H9 (cell line): ENCODE results near the gene PCBP2. TPM values are rescaled to one million over a fixed set of nuclear protein-coding genes. Genes with fewer than 3 reads are reported as not detected.

Experiments
- DNase-seq: peaks from one replicate; pipeline ENCODE4 v3.0.0-alpha.2; 2017
- H2AFZ ChIP-seq: one replicate; pipeline ENCODE4 v1.6.1; 2013; ENCODE audit warnings: mild to moderate bottlenecking, low read length, control low read depth, moderate library complexity
- H2AK5ac ChIP-seq: 2 replicates; pipeline ENCODE4 v1.6.1; 2013; ENCODE audit warnings: low read length, control low read depth, mixed read lengths; ENCODE audit not compliant: insufficient read length
- H2BK120ac ChIP-seq: one replicate; pipeline ENCODE4 v1.6.1; 2013; ENCODE audit warnings: low read depth, mild to moderate bottlenecking, low read length, control low read depth, inconsistent platforms; ENCODE audit not compliant: poor library complexity, severe bottlenecking
- H2BK12ac ChIP-seq: 2 replicates; pipeline ENCODE4 v1.6.1; 2013; ENCODE audit warnings: low read length, control low read depth, mixed read lengths, low read depth; ENCODE audit not compliant: insufficient read length
- H2BK15ac ChIP-seq: 2 replicates; pipeline ENCODE4 v1.6.1; 2013; ENCODE audit warnings: low read depth, low read length, control low read depth
- H2BK20ac ChIP-seq: one replicate; pipeline ENCODE4 v1.6.1; 2013; ENCODE audit warnings: low read depth, mild to moderate bottlenecking, low read length, control low read depth, inconsistent platforms; ENCODE audit not compliant: poor library complexity, severe bottlenecking
- H2BK5ac ChIP-seq: 2 replicates; pipeline ENCODE4 v1.6.1; 2013; ENCODE audit warnings: low read length, control low read depth, mixed read lengths; ENCODE audit not compliant: insufficient read length
- H3K14ac ChIP-seq: 2 replicates; pipeline ENCODE4 v1.6.1; 2013; ENCODE audit warnings: low read length, control low read depth; ENCODE audit not compliant: insufficient read depth
- H3K18ac ChIP-seq: 2 replicates; pipeline ENCODE4 v1.6.1; 2013; ENCODE audit warnings: low read depth, mild to moderate bottlenecking, mixed read lengths, low read length, control low read depth; ENCODE audit not compliant: insufficient read length
- H3K23ac ChIP-seq: 2 replicates; pipeline ENCODE4 v1.6.1; 2013; ENCODE audit warnings: low read length, control low read depth, mixed read lengths, low read depth; ENCODE audit not compliant: insufficient read length
- H3K23me2 ChIP-seq: 2 replicates; pipeline ENCODE4 v1.6.1; 2013; ENCODE audit warnings: low read depth, mild to moderate bottlenecking, mixed read lengths, low read length, control low read depth; ENCODE audit not compliant: insufficient read length, poor library complexity, severe bottlenecking
- H3K27ac ChIP-seq: 2 replicates; pipeline ENCODE4 v1.5.1; 2013; ENCODE audit warnings: low read length, control low read depth, mixed read lengths, low read depth; ENCODE audit not compliant: insufficient read length
- H3K27me3 ChIP-seq: 2 replicates; pipeline ENCODE4 v1.6.1; 2013; ENCODE audit warnings: low read length, control low read depth, inconsistent platforms; ENCODE audit not compliant: insufficient read depth
- H3K4ac ChIP-seq: 2 replicates; pipeline ENCODE4 v1.6.1; 2013; ENCODE audit warnings: low read depth, mild to moderate bottlenecking, control low read depth, inconsistent platforms, low read length, moderate library complexity
- H3K4me1 ChIP-seq: 2 replicates; pipeline ENCODE4 v1.6.1; 2013; ENCODE audit warnings: low read length, control low read depth, inconsistent platforms; ENCODE audit not compliant: insufficient read depth
- H3K4me2 ChIP-seq: 2 replicates; pipeline ENCODE4 v1.6.1; 2013; ENCODE audit warnings: low read length, control low read depth, mixed read lengths; ENCODE audit not compliant: insufficient read length, insufficient read depth
- H3K56ac ChIP-seq: 2 replicates; pipeline ENCODE4 v1.6.1; 2013; ENCODE audit warnings: low read depth, mild to moderate bottlenecking, mixed read lengths, low read length, control low read depth; ENCODE audit not compliant: insufficient read length
- H3K79me1 ChIP-seq: 2 replicates; pipeline ENCODE4 v1.6.1; 2013; ENCODE audit warnings: low read depth, mild to moderate bottlenecking, moderate library complexity, low read length, control low read depth, inconsistent platforms; ENCODE audit not compliant: insufficient read depth, poor library complexity, severe bottlenecking
- H3K79me2 ChIP-seq: 2 replicates; pipeline ENCODE4 v1.6.1; 2013; ENCODE audit warnings: low read length, control low read depth, inconsistent platforms; ENCODE audit not compliant: insufficient read depth
- H3K9ac ChIP-seq: 2 replicates; pipeline ENCODE4 v1.6.1; 2013; ENCODE audit warnings: low read length, control low read depth, mixed read lengths; ENCODE audit not compliant: insufficient read length; ENCODE audit errors: extremely low read depth
- H3K9me3 ChIP-seq: one replicate; pipeline ENCODE4 v1.6.1; 2013; ENCODE audit warnings: low read depth, low read length, inconsistent platforms; ENCODE audit not compliant: control insufficient read depth
- H3T11ph ChIP-seq: one replicate; pipeline ENCODE4 v1.6.1; 2013; ENCODE audit warnings: mild to moderate bottlenecking, low read length, control low read depth, inconsistent platforms
- H4K20me1 ChIP-seq: one replicate; pipeline ENCODE4 v1.6.1; 2013; ENCODE audit not compliant: control insufficient read depth, insufficient read length, insufficient read depth
- H4K5ac ChIP-seq: 2 replicates; pipeline ENCODE4 v1.6.1; 2013; ENCODE audit warnings: low read depth, mild to moderate bottlenecking, mixed read lengths, low read length, control low read depth; ENCODE audit not compliant: insufficient read length
- H4K8ac ChIP-seq: replicated peaks from 2 replicates; pipeline ENCODE4 v1.6.1; 2013; ENCODE audit warnings: low read length, control low read depth, mixed read lengths, low read depth; ENCODE audit not compliant: insufficient read length
- H4K91ac ChIP-seq: 2 replicates; pipeline ENCODE4 v1.6.1; 2013; ENCODE audit warnings: low read depth, mild to moderate bottlenecking, moderate library complexity, mixed read lengths, low read length, control low read depth; ENCODE audit not compliant: insufficient read length
- H3K27ac Mint-ChIP-seq, 3 experiments: 2 replicates in 2 of 3; 3 replicates in 1 of 3; pipeline ENCODE4 v1.8.0; 2020 to 2021; ENCODE audit warnings: mixed read lengths in 3 of 3, mild to moderate bottlenecking in 1 of 3, moderate library complexity in 1 of 3
- H3K27me3 Mint-ChIP-seq: 2 replicates; pipeline ENCODE4 v1.8.0; 2021; ENCODE audit warnings: low read depth, mild to moderate bottlenecking, moderate library complexity, mixed read lengths
- H3K36me3 Mint-ChIP-seq, 3 experiments: 2 replicates in 2 of 3; 3 replicates in 1 of 3; pipeline ENCODE4 v1.8.0; 2020 to 2021; ENCODE audit warnings: low read depth in 3 of 3, mixed read lengths in 3 of 3; ENCODE audit not compliant: insufficient read depth in 1 of 3
- H3K4me1 Mint-ChIP-seq, 2 experiments: 2 replicates each; pipeline ENCODE4 v1.8.0; 2020; ENCODE audit warnings: mixed read lengths in 2 of 2
- H3K4me3 Mint-ChIP-seq, 2 experiments: 2 replicates in 1 of 2; 3 replicates in 1 of 2; pipeline ENCODE4 v1.8.0; 2020 to 2021; ENCODE audit warnings: mild to moderate bottlenecking in 2 of 2, mixed read lengths in 2 of 2, moderate library complexity in 1 of 2
- H3K9me3 Mint-ChIP-seq, 2 experiments: 2 replicates in 1 of 2; 3 replicates in 1 of 2; pipeline ENCODE4 v1.8.0; 2020; ENCODE audit warnings: mild to moderate bottlenecking in 2 of 2, mixed read lengths in 2 of 2, moderate library complexity in 1 of 2
- WGBS: extraction: QIAGEN DNeasy Blood & Tissue Kit; methylation state at CpG from one replicate; pipeline ENCODE4 v1.1.7; 2013; ENCODE audit warnings: missing lambda C conversion rate, low lambda C conversion rate, mixed read lengths; ENCODE audit not compliant: insufficient read length; ENCODE audit errors: extremely low coverage; 5-methylcytosine and 5-hydroxymethylcytosine counted together
- total RNA-seq: library from RNA; stranded (reverse); gene quantifications from 2 replicates; pipeline ENCODE4 v1.2.1, GENCODE V29; 2021
- TF ChIP-seq, protein P1 (sequence below): fragments of 200-600 bp; sonication (generic); conservative IDR thresholded peaks from 3 replicates; pipeline ENCODE4 v1.8.0; 2021; ENCODE audit warnings: antibody characterized with exemption, mild to moderate bottlenecking

Gene PCBP2
- total RNA-seq, 1 experiment from 2014 or later = 1,207 TPM

DNA sequence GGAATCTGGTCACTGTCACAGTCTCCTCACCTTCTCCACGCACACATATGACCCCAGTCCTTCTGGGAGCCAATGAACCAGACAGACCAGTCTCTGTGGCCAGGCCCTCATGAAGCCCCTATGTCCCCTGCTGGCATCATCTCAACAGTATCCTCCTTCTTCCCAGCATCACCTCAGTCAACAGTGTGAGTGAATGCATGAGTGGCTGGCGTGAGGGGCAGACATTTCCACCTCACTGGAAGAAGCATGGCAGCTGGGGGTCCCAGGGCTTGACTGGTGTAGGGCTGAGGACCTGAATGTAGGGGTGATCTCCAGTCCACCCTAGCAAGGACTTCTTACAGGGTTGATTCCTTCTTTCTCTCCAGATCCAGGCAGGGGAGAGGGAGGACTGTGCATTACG lies 45.6 kb downstream of the PCBP2 start:
- no peaks in the 10 kb centered on the region for H4K20me1 ChIP-seq
- H3K27ac ChIP-seq = no peak overlapping the region

More for the DNA sequence above, 45.6 kb downstream of the PCBP2 start:
- H3K4me1 ChIP-seq = peaks cover 6% of the 10 kb centered on the region; the same call in 1 of the 2 replicates
- no peak overlapping the region for H4K91ac ChIP-seq
- no peak overlapping the region for H2BK5ac ChIP-seq
- no peak overlapping the region for H2BK12ac ChIP-seq
- no peak overlapping the region for H3K23ac ChIP-seq
- no peak overlapping the region for H2BK15ac ChIP-seq
- no peak overlapping the region for H2AK5ac ChIP-seq
- H3T11ph ChIP-seq = no peak overlapping the region
- no peaks in the 10 kb centered on the region; the same call in 1 of the 2 replicates for H3K79me2 ChIP-seq
- TF ChIP-seq, protein P1, sequence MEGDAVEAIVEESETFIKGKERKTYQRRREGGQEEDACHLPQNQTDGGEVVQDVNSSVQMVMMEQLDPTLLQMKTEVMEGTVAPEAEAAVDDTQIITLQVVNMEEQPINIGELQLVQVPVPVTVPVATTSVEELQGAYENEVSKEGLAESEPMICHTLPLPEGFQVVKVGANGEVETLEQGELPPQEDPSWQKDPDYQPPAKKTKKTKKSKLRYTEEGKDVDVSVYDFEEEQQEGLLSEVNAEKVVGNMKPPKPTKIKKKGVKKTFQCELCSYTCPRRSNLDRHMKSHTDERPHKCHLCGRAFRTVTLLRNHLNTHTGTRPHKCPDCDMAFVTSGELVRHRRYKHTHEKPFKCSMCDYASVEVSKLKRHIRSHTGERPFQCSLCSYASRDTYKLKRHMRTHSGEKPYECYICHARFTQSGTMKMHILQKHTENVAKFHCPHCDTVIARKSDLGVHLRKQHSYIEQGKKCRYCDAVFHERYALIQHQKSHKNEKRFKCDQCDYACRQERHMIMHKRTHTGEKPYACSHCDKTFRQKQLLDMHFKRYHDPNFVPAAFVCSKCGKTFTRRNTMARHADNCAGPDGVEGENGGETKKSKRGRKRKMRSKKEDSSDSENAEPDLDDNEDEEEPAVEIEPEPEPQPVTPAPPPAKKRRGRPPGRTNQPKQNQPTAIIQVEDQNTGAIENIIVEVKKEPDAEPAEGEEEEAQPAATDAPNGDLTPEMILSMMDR = no peak
- no peak overlapping the region for H3K18ac ChIP-seq
- no peaks in the 10 kb centered on the region for H3K27me3 ChIP-seq
- H3K4me3 Mint-ChIP-seq = peak overlapping the region in 1 of 2 experiments; percentile 96; a peak in 3 of 5 replicates
- H3K14ac ChIP-seq = no peak overlapping the region
- peaks cover 7% of the 10 kb centered on the region for H3K79me1 ChIP-seq
- DNase-seq = no peak
- peaks cover 25% of the 10 kb centered on the region for H3K23me2 ChIP-seq
- H3K9ac ChIP-seq = no peak overlapping the region
- WGBS = no CpG with 5 or more reads among the region's 3 CpGs
- no peak overlapping the region for H4K8ac ChIP-seq
- no peak overlapping the region for H2BK120ac ChIP-seq
- H2BK20ac ChIP-seq = no peak overlapping the region
- no peak overlapping the region for H4K5ac ChIP-seq
- no peaks in the 10 kb centered on the region for H3K9me3 ChIP-seq
- H3K9me3 Mint-ChIP-seq = no peaks in the 10 kb centered on the region
- no peak overlapping the region for H3K4ac ChIP-seq
- H2AFZ ChIP-seq = no peak overlapping the region
- no peak overlapping the region; a peak in 1 of 7 replicates for H3K27ac Mint-ChIP-seq
- no peak overlapping the region for H3K56ac ChIP-seq
- H3K4me2 ChIP-seq = no peak overlapping the region
- no peaks in the 10 kb centered on the region for H3K27me3 Mint-ChIP-seq
- H3K4me1 Mint-ChIP-seq = peaks cover 57 to 62% of the 10 kb centered on the region in 2 experiments
- peaks cover 0 to 11% (median 1%) of the 10 kb centered on the region in 3 experiments; a peak in 1 of 7 replicates for H3K36me3 Mint-ChIP-seq
